Measurements from ENCODE around the gene SMYD1. TPM values are rescaled to one million over a fixed set of nuclear protein-coding genes. Genes with fewer than 3 reads are reported as not detected.

Gene SMYD1
- total and polyA plus RNA-seq, 10 of the 15 experiments (the other 5 are each of a cell fraction or from before 2014, with no cell fraction given): 0.09 TPM; not detected in 9

GRCh38 chr2:88096708-88097107 lies 29.1 kb downstream of the SMYD1 start:
- TF ChIP-seq, protein P1, sequence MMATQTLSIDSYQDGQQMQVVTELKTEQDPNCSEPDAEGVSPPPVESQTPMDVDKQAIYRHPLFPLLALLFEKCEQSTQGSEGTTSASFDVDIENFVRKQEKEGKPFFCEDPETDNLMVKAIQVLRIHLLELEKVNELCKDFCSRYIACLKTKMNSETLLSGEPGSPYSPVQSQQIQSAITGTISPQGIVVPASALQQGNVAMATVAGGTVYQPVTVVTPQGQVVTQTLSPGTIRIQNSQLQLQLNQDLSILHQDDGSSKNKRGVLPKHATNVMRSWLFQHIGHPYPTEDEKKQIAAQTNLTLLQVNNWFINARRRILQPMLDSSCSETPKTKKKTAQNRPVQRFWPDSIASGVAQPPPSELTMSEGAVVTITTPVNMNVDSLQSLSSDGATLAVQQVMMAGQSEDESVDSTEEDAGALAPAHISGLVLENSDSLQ (IDR thresholded peaks at IDR 0.05): no peak
- TF ChIP-seq POLR2A (IDR thresholded peaks at IDR 0.05; ENCODE audit: low read depth, low read length) (no peak), SMC3 (IDR thresholded peaks at IDR 0.05; ENCODE audit: borderline replicate concordance, low read length) (no peak), BRCA1 (IDR thresholded peaks at IDR 0.05; ENCODE audit: low read depth, low read length) (no peak), YY1 (IDR thresholded peaks at IDR 0.05; ENCODE audit: low read depth, low read length) (no peak), SIN3A (IDR thresholded peaks at IDR 0.05; ENCODE audit: low read depth, low read length) (no peak), CBX3 (IDR thresholded peaks at IDR 0.05; ENCODE audit: borderline replicate concordance, low read depth) (no peak), BCL11A (IDR thresholded peaks at IDR 0.05; ENCODE audit: low read depth, low read length) (no peak)
- TF ChIP-seq, protein P2, sequence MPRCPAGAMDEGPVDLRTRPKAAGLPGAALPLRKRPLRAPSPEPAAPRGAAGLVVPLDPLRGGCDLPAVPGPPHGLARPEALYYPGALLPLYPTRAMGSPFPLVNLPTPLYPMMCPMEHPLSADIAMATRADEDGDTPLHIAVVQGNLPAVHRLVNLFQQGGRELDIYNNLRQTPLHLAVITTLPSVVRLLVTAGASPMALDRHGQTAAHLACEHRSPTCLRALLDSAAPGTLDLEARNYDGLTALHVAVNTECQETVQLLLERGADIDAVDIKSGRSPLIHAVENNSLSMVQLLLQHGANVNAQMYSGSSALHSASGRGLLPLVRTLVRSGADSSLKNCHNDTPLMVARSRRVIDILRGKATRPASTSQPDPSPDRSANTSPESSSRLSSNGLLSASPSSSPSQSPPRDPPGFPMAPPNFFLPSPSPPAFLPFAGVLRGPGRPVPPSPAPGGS (IDR thresholded peaks at IDR 0.05; ENCODE audit: borderline replicate concordance, insufficient read depth, low read depth, low read length, poor library complexity, severe bottlenecking): no peak
- TF ChIP-seq, protein P3, sequence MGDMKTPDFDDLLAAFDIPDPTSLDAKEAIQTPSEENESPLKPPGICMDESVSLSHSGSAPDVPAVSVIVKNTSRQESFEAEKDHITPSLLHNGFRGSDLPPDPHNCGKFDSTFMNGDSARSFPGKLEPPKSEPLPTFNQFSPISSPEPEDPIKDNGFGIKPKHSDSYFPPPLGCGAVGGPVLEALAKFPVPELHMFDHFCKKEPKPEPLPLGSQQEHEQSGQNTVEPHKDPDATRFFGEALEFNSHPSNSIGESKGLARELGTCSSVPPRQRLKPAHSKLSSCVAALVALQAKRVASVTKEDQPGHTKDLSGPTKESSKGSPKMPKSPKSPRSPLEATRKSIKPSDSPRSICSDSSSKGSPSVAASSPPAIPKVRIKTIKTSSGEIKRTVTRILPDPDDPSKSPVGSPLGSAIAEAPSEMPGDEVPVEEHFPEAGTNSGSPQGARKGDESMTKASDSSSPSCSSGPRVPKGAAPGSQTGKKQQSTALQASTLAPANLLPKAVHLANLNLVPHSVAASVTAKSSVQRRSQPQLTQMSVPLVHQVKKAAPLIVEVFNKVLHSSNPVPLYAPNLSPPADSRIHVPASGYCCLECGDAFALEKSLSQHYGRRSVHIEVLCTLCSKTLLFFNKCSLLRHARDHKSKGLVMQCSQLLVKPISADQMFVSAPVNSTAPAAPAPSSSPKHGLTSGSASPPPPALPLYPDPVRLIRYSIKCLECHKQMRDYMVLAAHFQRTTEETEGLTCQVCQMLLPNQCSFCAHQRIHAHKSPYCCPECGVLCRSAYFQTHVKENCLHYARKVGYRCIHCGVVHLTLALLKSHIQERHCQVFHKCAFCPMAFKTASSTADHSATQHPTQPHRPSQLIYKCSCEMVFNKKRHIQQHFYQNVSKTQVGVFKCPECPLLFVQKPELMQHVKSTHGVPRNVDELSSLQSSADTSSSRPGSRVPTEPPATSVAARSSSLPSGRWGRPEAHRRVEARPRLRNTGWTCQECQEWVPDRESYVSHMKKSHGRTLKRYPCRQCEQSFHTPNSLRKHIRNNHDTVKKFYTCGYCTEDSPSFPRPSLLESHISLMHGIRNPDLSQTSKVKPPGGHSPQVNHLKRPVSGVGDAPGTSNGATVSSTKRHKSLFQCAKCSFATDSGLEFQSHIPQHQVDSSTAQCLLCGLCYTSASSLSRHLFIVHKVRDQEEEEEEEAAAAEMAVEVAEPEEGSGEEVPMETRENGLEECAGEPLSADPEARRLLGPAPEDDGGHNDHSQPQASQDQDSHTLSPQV (IDR thresholded peaks at IDR 0.05): no peak
- ATAC-seq: no peak
- intact Hi-C loops (cut with micrococcal nuclease; ENCODE audit: unreplicated experiment): loop anchor here (10.0 kb wide), 1 partner anchor 62 kb away; no protein-coding TSS in a partner anchor
- BruUV-seq (replicated peaks): no TSS peak
- no peak overlapping the region for H3K27ac ChIP-seq (ENCODE audit: control insufficient read depth, insufficient read depth)
- H3K4me3 ChIP-seq: no peak overlapping the region
- H4K20me1 ChIP-seq (ENCODE audit: control insufficient read depth, insufficient read depth): no peaks in the 10 kb centered on the region
- in situ Hi-C loops (cut with MboI): no loop called here
- ChIA-PET CTCF (no interaction called here), RAD21 (ENCODE audit: unreplicated experiment) (interaction anchor here (1.0 kb wide), 1 partner anchor 37 kb away, joined by 6 read pairs; no protein-coding TSS in a partner anchor), SMC1A (ENCODE audit: uncharacterized antibody, unreplicated experiment) (interaction anchor here (0.9 kb wide), 1 partner anchor 63 kb away, joined by 3 read pairs; no protein-coding TSS in a partner anchor), POLR2A (no interaction called here)
- FAIRE-seq: no peak
- H3K36me3 ChIP-seq (ENCODE audit: control insufficient read depth in 2 of 2, insufficient read depth in 2 of 2, low read length in 1 of 2): no peaks in the 10 kb centered on the region
- H3K79me2 ChIP-seq (ENCODE audit: control insufficient read depth, insufficient read depth, low read length): no peaks in the 10 kb centered on the region
- no peaks in the 10 kb centered on the region for H3K4me1 ChIP-seq (ENCODE audit: control insufficient read depth, insufficient read depth, low read length)
- no peaks in the 10 kb centered on the region for H3K9me3 ChIP-seq (replicated peaks; ENCODE audit: control insufficient read depth, insufficient read depth, low read length)
- no peak for DNase-seq (ENCODE audit: low read depth, low spot score)
- no peak overlapping the region for H3K4me2 ChIP-seq (ENCODE audit: control insufficient read depth, insufficient read depth)
- peaks cover 2 to 3% of the 10 kb centered on the region in 2 experiments; a peak in 2 of 4 replicates for H3K27me3 ChIP-seq (replicated peaks in 1 of 2; ENCODE audit: control insufficient read depth in 2 of 2, insufficient read depth in 2 of 2, low read length in 1 of 2)
- no peak overlapping the region for H3K9ac ChIP-seq (ENCODE audit: control insufficient read depth, insufficient read depth, low read length)
- no peak overlapping the region for H2AFZ ChIP-seq (ENCODE audit: control insufficient read depth, low read depth, low read length)
- 11% methylated on average over 5 of the region's 5 CpGs for WGBS (ENCODE audit: insufficient coverage, insufficient replicate concordance, low lambda C conversion rate, missing lambda C conversion rate)

Measured in GM12878 (cell line).